ENCODE results near the gene SAC3D1. TPM values are rescaled to one million over a fixed set of nuclear protein-coding genes. Genes with fewer than 3 reads are reported as not detected.
"Not testable (repeated sequence)": the region's sequence is repeated elsewhere in the genome, so short reads cannot be mapped to it uniquely, and the experiment has no call there.

The SAC3D1 gene
- polyA plus RNA-seq, 1 experiment: 4.5 TPM

DNA sequence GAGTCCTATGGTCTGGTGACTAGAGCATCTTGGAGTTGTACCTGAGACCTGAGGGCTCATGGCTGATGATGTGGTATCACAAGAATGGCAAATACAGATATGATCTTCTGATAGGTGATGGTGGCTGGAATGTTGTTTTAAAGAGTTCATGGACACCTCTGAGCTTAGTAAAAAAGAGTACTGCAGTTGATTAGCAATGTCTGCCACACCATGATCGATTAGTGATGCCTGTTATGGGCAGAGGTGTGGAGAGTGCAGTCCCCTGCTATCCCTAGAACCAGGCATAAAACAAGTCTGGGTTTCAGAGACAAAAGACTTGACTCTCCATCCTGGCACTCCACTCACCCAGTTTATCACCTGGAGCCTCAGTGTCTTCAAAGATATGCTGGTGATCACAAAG lies 42.9 kb upstream of the SAC3D1 start:
- no peak overlapping the region for H3K4me3 ChIP-seq (ENCODE audit: low read depth, low read length)
- POLR2A ChIA-PET: no interaction called here
- CTCF ChIA-PET: interaction anchor here (1.0 to 2.0 kb wide), 2 partner anchors 10 to 151 kb away, joined by 3 to 7 read pairs; no protein-coding TSS in a partner anchor
- TF ChIP-seq, protein P1, sequence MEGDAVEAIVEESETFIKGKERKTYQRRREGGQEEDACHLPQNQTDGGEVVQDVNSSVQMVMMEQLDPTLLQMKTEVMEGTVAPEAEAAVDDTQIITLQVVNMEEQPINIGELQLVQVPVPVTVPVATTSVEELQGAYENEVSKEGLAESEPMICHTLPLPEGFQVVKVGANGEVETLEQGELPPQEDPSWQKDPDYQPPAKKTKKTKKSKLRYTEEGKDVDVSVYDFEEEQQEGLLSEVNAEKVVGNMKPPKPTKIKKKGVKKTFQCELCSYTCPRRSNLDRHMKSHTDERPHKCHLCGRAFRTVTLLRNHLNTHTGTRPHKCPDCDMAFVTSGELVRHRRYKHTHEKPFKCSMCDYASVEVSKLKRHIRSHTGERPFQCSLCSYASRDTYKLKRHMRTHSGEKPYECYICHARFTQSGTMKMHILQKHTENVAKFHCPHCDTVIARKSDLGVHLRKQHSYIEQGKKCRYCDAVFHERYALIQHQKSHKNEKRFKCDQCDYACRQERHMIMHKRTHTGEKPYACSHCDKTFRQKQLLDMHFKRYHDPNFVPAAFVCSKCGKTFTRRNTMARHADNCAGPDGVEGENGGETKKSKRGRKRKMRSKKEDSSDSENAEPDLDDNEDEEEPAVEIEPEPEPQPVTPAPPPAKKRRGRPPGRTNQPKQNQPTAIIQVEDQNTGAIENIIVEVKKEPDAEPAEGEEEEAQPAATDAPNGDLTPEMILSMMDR (IDR thresholded peaks at IDR 0.05; ENCODE audit: low read depth, low read length): no peak
- no peaks in the 10 kb centered on the region for H3K9me3 ChIP-seq (ENCODE audit: control insufficient read depth, insufficient read depth, low read length)
- no peaks in the 10 kb centered on the region for H3K27me3 ChIP-seq (ENCODE audit: control insufficient read depth, insufficient read depth, low read length)
- DNase-seq (ENCODE audit: low read depth, low spot score): no peak
- no peak overlapping the region for H3K27ac ChIP-seq (ENCODE audit: low read depth, low read length)

DNA sequence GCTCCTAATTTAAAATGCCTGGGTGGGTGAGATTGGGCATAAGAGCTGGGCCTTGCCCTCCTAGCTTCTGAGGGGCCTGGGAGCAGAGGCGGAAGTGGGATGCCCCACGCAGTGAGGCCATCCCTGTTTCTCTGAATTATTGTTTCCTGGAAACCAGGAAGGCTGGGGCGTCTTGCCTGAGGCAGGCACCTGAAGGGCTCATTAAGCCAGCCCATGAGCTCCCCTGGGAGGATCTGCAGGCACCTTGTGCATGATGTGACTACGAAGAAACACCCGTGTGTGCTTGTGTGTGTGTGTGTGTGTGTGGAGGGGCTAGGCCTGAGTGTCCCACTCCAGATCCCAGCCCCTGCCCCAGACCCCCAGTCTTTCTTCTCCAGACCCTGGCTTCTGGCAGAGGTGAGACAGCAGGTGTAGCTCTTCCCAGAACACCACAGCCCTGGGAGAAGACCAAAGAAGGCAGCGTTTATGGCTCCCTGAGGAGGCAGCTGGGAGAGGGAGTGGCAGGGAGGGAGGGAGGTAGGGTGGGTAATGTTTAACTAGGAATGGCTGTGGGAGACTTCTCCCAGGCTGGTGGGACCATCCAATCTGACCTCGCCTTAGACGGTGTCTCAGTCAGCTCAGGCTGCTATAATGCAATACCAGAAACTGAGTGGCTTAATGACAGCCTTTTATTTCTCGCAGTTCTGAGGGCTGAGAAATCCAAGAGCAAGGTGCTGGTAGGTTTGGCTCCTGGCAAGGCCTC lies 42.1 kb upstream of the SAC3D1 start:
- TF ChIP-seq, protein P1 (IDR thresholded peaks at IDR 0.05; ENCODE audit: low read depth, low read length): no peak
- Histone ChIP-seq H3K4me3 (ENCODE audit: low read depth, low read length) (no peak overlapping the region), H3K9me3 (ENCODE audit: control insufficient read depth, insufficient read depth, low read length) (no peaks in the 10 kb centered on the region), H3K27ac (ENCODE audit: low read depth, low read length) (peak overlapping the region; percentile 2), H3K27me3 (ENCODE audit: control insufficient read depth, insufficient read depth, low read length) (no peaks in the 10 kb centered on the region)
- DNase-seq (ENCODE audit: low read depth, low spot score): no peak
- ChIA-PET POLR2A (no interaction called here), CTCF (interaction anchor here (0.7 to 1.4 kb wide), 3 partner anchors 10 to 15 kb away, joined by 3 to 8 read pairs (median 5); partner anchors contain the start of gene ARL2)

- Histone ChIP-seq H3K4me3 (ENCODE audit: low read depth, low read length) (no peak overlapping the region), H3K9me3 (ENCODE audit: control insufficient read depth, insufficient read depth, low read length) (no peaks in the 10 kb centered on the region), H3K27me3 (ENCODE audit: control insufficient read depth, insufficient read depth, low read length) (no peaks in the 10 kb centered on the region), H3K27ac (ENCODE audit: low read depth, low read length) (no peak overlapping the region)
- POLR2A ChIA-PET: no interaction called here
- DNase-seq (ENCODE audit: low read depth, low spot score): no peak
- TF ChIP-seq, protein P1 (IDR thresholded peaks at IDR 0.05; ENCODE audit: low read depth, low read length): no peak
- CTCF ChIA-PET: interaction anchor here (1.4 kb wide), 1 partner anchor 15 kb away, joined by 5 read pairs; the partner anchor contains the start of gene ARL2
Measured at GRCh38 chr11:64999478-64999877, 41.5 kb upstream of the SAC3D1 start.

DNA sequence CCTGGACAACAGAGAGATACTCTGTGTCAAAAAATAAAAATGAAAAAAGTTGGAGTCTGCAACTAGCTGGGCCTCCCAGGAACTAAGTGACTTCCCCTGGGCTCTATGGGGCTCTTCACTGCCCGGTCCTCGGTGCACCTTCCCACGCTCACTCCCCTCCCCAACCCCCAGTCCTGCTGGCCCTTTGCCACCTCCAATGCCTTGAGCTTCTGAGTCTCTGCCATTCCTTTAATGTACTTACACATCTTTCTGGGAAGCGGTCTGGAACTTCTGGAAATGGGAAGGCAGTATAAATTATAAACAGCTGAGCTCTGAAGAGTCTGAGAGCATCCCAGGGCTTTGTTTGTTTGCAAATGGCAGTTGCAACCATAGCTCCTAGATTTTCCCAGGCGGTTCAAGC lies 38.3 kb upstream of the SAC3D1 start:
- ChIA-PET CTCF (interaction anchor here (0.8 to 1.3 kb wide), 3 partner anchors 9 to 11 kb away, joined by 3 to 8 read pairs (median 6); partner anchors contain the start of gene ARL2), POLR2A (no interaction called here)
- H3K27me3 ChIP-seq (ENCODE audit: control insufficient read depth, insufficient read depth, low read length): no peaks in the 10 kb centered on the region

GRCh38 chr11:65003282-65003681 lies 37.7 kb upstream of the SAC3D1 start:
- Histone ChIP-seq H3K9me3 (ENCODE audit: control insufficient read depth, insufficient read depth, low read length) (no peaks in the 10 kb centered on the region), H3K27ac (ENCODE audit: low read depth, low read length) (no peak overlapping the region), H3K27me3 (ENCODE audit: control insufficient read depth, insufficient read depth, low read length) (no peaks in the 10 kb centered on the region), H3K4me3 (ENCODE audit: low read depth, low read length) (no peak overlapping the region)
- CTCF ChIA-PET: interaction anchor here (0.6 to 1.3 kb wide), 4 partner anchors 8 to 120 kb away, joined by 3 to 8 read pairs (median 4); partner anchors contain the start of gene ARL2
- POLR2A ChIA-PET: no interaction called here
- DNase-seq (ENCODE audit: low read depth, low spot score): no peak
- TF ChIP-seq, protein P1 (IDR thresholded peaks at IDR 0.05; ENCODE audit: low read depth, low read length): no peak

More for the DNA sequence above, 38.3 kb upstream of the SAC3D1 start:
- TF ChIP-seq, protein P1 (IDR thresholded peaks at IDR 0.05; ENCODE audit: low read depth, low read length): no peak
- no peak overlapping the region for H3K4me3 ChIP-seq (ENCODE audit: low read depth, low read length)
- H3K9me3 ChIP-seq (ENCODE audit: control insufficient read depth, insufficient read depth, low read length): no peaks in the 10 kb centered on the region
- no peak for DNase-seq (ENCODE audit: low read depth, low spot score)
- no peak overlapping the region for H3K27ac ChIP-seq (ENCODE audit: low read depth, low read length)

DNA sequence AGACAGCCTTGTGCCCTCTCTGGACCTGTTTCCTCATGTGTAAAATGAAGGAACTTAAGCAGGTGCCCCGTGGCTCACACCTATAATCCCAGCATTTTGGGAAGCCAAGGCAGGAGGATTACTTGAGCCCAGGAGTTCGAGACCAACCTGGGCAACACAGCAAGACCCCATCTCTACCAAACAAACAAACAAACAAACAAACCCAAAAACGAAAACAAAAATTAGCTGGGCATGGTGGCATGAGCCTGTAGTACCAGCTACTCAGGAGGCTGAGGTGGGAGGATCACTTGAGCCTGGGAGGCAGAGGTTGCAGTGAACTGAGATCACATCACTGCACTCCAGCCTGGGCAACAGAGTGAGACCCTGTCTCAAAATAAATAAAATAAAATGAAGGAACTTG lies 37.0 kb upstream of the SAC3D1 start:
- H3K9me3 ChIP-seq (ENCODE audit: control insufficient read depth, insufficient read depth, low read length); H3K27me3 ChIP-seq (ENCODE audit: control insufficient read depth, insufficient read depth, low read length); H3K27ac ChIP-seq (ENCODE audit: low read depth, low read length); H3K4me3 ChIP-seq (ENCODE audit: low read depth, low read length); POLR2A ChIA-PET; DNase-seq (ENCODE audit: low read depth, low spot score): not testable (repeated sequence)
- CTCF ChIA-PET: interaction anchor here (1.1 kb wide), 1 partner anchor 9 kb away, joined by 6 read pairs; no protein-coding TSS in a partner anchor

Data from AG04450 (cell line).